HG03159 (cell line): ENCODE data around the gene CCKAR.

ENCODE experiments used
- ATAC-seq: cut with Tn5 transposase; IDR thresholded peaks from one replicate; pipeline ENCODE4 v1.9.1; 2021; ENCODE audit warnings: mild to moderate bottlenecking, moderate library complexity; ENCODE audit not compliant: unreplicated experiment

Gene CCKAR

GRCh38 chr4:26491449-26492170 is 1.3 kb upstream of the CCKAR start:
- ATAC-seq = no peak

GRCh38 chr4:26490960-26491284 is 638 bp upstream of the CCKAR start:
- no peak for ATAC-seq

- ATAC-seq = no peak
These were observed 941 bp downstream of the CCKAR start for GRCh38 chr4:26489101-26489985.

GRCh38 chr4:26485684-26486083 is 4.6 kb downstream of the CCKAR start:
- ATAC-seq = no peak

GRCh38 chr4:26484516-26484915 is 5.8 kb downstream of the CCKAR start:
- ATAC-seq = no peak

- no peak for ATAC-seq
These were observed 6.2 kb downstream of the CCKAR start for GRCh38 chr4:26484032-26484515.

GRCh38 chr4:26482508-26483462 is 7.5 kb downstream of the CCKAR start:
- no peak for ATAC-seq

GRCh38 chr4:26478330-26478729 is 12.0 kb downstream of the CCKAR start:
- no peak for ATAC-seq

GRCh38 chr4:26476545-26476944 is 13.7 kb downstream of the CCKAR start:
- no peak for ATAC-seq

GRCh38 chr4:26475716-26476115 is 14.6 kb downstream of the CCKAR start:
- ATAC-seq = no peak

- ATAC-seq = no peak
These were observed 15.7 kb downstream of the CCKAR start for GRCh38 chr4:26474551-26474950.

GRCh38 chr4:26473893-26474292 is 16.4 kb downstream of the CCKAR start:
- no peak for ATAC-seq

- ATAC-seq = no peak
These were observed 18.4 kb downstream of the CCKAR start for GRCh38 chr4:26471890-26472289.

GRCh38 chr4:26468977-26469376 is 21.3 kb downstream of the CCKAR start:
- no peak for ATAC-seq

- no peak for ATAC-seq
These were observed 21.9 kb downstream of the CCKAR start for GRCh38 chr4:26468283-26468949.

GRCh38 chr4:26467724-26468123 is 22.6 kb downstream of the CCKAR start:
- ATAC-seq = no peak

GRCh38 chr4:26466578-26467270 is 23.6 kb downstream of the CCKAR start:
- ATAC-seq = no peak

GRCh38 chr4:26464420-26465095 is 25.7 kb downstream of the CCKAR start:
- no peak for ATAC-seq

GRCh38 chr4:26463386-26463785 is 26.9 kb downstream of the CCKAR start:
- ATAC-seq = no peak
